ENCODE measurements around the gene RBM23. TPM values are rescaled to one million over a fixed set of nuclear protein-coding genes. Genes with fewer than 3 reads are reported as not detected.

RBM23 gene
- total RNA-seq, 1 donor from 2014 or later, result 170 TPM

GRCh38 chr14:22929961-22930364, 11.0 kb upstream of the RBM23 start:
- Mint-ChIP-seq H3K36me3 (peaks cover 13% of the 10 kb centered on the region), H3K27ac (no peak overlapping the region), H3K4me3 (no peak overlapping the region), H3K9me3 (no peaks in the 10 kb centered on the region), H3K4me1 (peaks cover 19% of the 10 kb centered on the region), H3K27me3 (ENCODE audit: insufficient read depth, low read depth) (peaks cover 6% of the 10 kb centered on the region)
- no peaks in the 10 kb centered on the region for H3K36me3 ChIP-seq
- H2AFZ ChIP-seq (replicated peaks), result peak overlapping the region; percentile 77
- H3K79me2 ChIP-seq (ENCODE audit: low read depth), result peaks cover 27% of the 10 kb centered on the region
- no peaks in the 10 kb centered on the region for H3K27me3 ChIP-seq
- no peaks in the 10 kb centered on the region for H3K9me3 ChIP-seq (ENCODE audit: low read depth)
- peak overlapping the region; percentile 90 for H3K4me3 ChIP-seq
- no peak overlapping the region for H3K27ac ChIP-seq
- H3K4me1 ChIP-seq, result peaks cover 12% of the 10 kb centered on the region
- peaks cover 34% of the 10 kb centered on the region for H3F3A ChIP-seq (ENCODE audit: low read depth)
- TF ChIP-seq, protein P1, sequence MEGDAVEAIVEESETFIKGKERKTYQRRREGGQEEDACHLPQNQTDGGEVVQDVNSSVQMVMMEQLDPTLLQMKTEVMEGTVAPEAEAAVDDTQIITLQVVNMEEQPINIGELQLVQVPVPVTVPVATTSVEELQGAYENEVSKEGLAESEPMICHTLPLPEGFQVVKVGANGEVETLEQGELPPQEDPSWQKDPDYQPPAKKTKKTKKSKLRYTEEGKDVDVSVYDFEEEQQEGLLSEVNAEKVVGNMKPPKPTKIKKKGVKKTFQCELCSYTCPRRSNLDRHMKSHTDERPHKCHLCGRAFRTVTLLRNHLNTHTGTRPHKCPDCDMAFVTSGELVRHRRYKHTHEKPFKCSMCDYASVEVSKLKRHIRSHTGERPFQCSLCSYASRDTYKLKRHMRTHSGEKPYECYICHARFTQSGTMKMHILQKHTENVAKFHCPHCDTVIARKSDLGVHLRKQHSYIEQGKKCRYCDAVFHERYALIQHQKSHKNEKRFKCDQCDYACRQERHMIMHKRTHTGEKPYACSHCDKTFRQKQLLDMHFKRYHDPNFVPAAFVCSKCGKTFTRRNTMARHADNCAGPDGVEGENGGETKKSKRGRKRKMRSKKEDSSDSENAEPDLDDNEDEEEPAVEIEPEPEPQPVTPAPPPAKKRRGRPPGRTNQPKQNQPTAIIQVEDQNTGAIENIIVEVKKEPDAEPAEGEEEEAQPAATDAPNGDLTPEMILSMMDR (IDR thresholded peaks at IDR 0.05), result no peak
- TF ChIP-seq EZH2phosphoT487 (IDR thresholded peaks at IDR 0.05), result no peak
- TF ChIP-seq EZH2 (IDR thresholded peaks at IDR 0.05), result no peak
- H3K4me2 ChIP-seq, result peak overlapping the region; percentile 80
- no peak for DNase-seq (ENCODE audit: low spot score)
- no peaks in the 10 kb centered on the region for H4K20me1 ChIP-seq (ENCODE audit: low read depth)
- H3K9ac ChIP-seq, result no peak overlapping the region

DNA sequence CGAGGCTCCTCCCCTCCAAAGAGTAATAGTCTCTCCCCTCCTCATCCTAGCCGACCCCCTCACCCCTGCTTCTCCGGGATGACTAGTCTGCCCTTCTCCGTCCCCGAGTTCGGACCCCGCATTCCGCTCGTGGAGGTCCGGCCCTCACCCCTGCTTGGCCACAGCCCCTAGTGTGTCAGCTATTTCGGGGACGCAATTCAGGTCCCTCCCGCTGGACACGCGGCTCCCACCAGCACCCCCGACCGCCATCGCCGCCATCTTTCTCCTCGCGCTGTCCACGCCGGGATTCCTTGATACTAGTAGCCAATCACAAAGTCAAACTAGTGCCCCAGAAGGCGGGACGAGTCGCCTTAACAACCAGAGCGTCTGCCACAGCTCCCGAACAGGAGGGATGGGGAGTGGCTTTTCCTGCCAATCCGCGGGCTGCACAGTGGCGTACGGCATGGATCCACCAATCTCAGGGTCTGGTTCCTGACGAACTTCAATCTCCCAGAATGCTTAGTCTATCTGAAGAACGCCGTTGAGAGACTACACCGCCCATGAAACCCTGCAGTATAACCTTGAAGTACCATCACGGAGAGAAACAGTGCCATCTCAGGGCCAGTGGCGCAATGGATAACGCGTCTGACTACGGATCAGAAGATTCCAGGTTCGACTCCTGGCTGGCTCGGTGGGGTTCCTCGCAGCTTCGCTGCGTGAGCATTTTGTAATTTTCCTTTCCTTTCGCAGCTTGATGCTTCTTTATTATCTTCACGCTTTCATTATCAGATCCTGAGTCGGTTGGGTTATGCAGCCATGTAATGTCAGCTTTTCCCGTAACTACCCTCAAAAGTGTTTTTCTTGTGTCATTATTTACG, 10.4 kb upstream of the RBM23 start, which contains the start of gene PRMT5:
Gene PRMT5 (minus strand): TSS at position 273 of the 857 bp plus-strand sequence. CDS start 15 bp downstream, at position 258.
- Mint-ChIP-seq H3K27ac (no peak within 1 kb of the TSS), H3K4me1 (peaks cover 19% of the 10 kb centered on the region), H3K27me3 (ENCODE audit: insufficient read depth, low read depth) (peaks cover 6% of the 10 kb centered on the region), H3K4me3 (no peak within 1 kb of the TSS), H3K36me3 (peaks cover 18% of the 10 kb centered on the region), H3K9me3 (no peaks in the 10 kb centered on the region)
- H3K4me2 ChIP-seq, result peak within 1 kb of the TSS; percentile 96
- H4K20me1 ChIP-seq (ENCODE audit: low read depth), result no peaks in the 10 kb centered on the region
- no peaks in the 10 kb centered on the region for H3K36me3 ChIP-seq
- H3K9me3 ChIP-seq (ENCODE audit: low read depth), result no peaks in the 10 kb centered on the region
- H3K9ac ChIP-seq, result peak within 1 kb of the TSS; percentile 78
- peak within 1 kb of the TSS; percentile 57 for H3K27ac ChIP-seq
- peaks cover 27% of the 10 kb centered on the region for H3K79me2 ChIP-seq (ENCODE audit: low read depth)
- no peaks in the 10 kb centered on the region for H3K27me3 ChIP-seq
- H3K4me1 ChIP-seq, result peaks cover 12% of the 10 kb centered on the region
- DNase-seq (ENCODE audit: low spot score), result peak; percentile 99
- H2AFZ ChIP-seq (replicated peaks), result peak within 1 kb of the TSS; percentile 81
- H3F3A ChIP-seq (ENCODE audit: low read depth), result peaks cover 34% of the 10 kb centered on the region
- H3K4me3 ChIP-seq, result peak within 1 kb of the TSS; percentile 90
- no peak for TF ChIP-seq EZH2phosphoT487 (IDR thresholded peaks at IDR 0.05)
- no peak for TF ChIP-seq EZH2 (IDR thresholded peaks at IDR 0.05)
- TF ChIP-seq, protein P1 (IDR thresholded peaks at IDR 0.05), result no peak

- Histone ChIP-seq H3K27ac (peak overlapping the region; percentile 57), H3K4me2 (peak overlapping the region; percentile 96), H3K27me3 (no peaks in the 10 kb centered on the region), H3K9me3 (ENCODE audit: low read depth) (no peaks in the 10 kb centered on the region), H3K4me1 (peaks cover 8% of the 10 kb centered on the region), H3K4me3 (peak overlapping the region; percentile 90), H3K36me3 (no peaks in the 10 kb centered on the region), H3K9ac (peak overlapping the region; percentile 78), H3K79me2 (ENCODE audit: low read depth) (peaks cover 27% of the 10 kb centered on the region), H4K20me1 (ENCODE audit: low read depth) (no peaks in the 10 kb centered on the region), H3F3A (ENCODE audit: low read depth) (peaks cover 29% of the 10 kb centered on the region), H2AFZ (replicated peaks) (peak overlapping the region; percentile 81)
- Mint-ChIP-seq H3K27me3 (ENCODE audit: insufficient read depth, low read depth) (peaks cover 9% of the 10 kb centered on the region), H3K9me3 (no peaks in the 10 kb centered on the region), H3K27ac (no peak overlapping the region), H3K36me3 (peaks cover 24% of the 10 kb centered on the region), H3K4me1 (peaks cover 16% of the 10 kb centered on the region), H3K4me3 (no peak overlapping the region)
- DNase-seq (ENCODE audit: low spot score), result peak; percentile 9
- no peak for TF ChIP-seq EZH2 (IDR thresholded peaks at IDR 0.05)
- TF ChIP-seq, protein P1 (IDR thresholded peaks at IDR 0.05), result no peak
- TF ChIP-seq EZH2phosphoT487 (IDR thresholded peaks at IDR 0.05), result no peak
Observed at GRCh38 chr14:22928237-22929103, 9.5 kb upstream of the RBM23 start.
